ENCODE data around the gene MGRN1. TPM values are rescaled to one million over a fixed set of nuclear protein-coding genes. Genes with fewer than 3 reads are reported as not detected.

The MGRN1 gene
- total RNA-seq, 1 donor from 2014 or later: 63.6 TPM

DNA sequence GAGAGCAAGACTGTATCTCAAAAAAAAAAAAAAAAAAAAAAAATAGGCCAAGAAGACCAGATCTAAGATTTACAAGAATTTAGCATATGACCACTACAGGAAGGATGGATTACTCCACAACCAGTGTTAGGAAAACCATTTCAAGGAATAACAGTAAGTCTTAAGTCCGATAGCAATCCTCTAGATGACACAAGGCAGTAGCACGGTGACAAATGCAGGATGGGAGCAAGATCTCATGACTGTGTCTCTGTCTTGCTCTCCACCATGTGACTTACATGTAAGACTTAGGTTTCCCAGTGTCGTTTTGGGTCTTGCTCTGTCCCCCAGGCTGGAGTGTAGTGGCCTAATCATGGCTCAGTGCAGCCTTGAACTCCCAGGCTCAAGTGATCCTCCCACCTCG lies 40.7 kb upstream of the MGRN1 start:
- TF ChIP-seq CTCF (IDR thresholded peaks at IDR 0.05; ENCODE audit: insufficient read depth, low read length, poor library complexity, severe bottlenecking): no peak
- Histone ChIP-seq H3K27me3 (ENCODE audit: control insufficient read depth, insufficient read depth, low read length) (peaks cover 9% of the 10 kb centered on the region), H3K36me3 (ENCODE audit: control insufficient read depth, insufficient read depth, low read length) (no peaks in the 10 kb centered on the region), H3K4me3 (ENCODE audit: low read depth, low read length) (no peak overlapping the region)
- no peak for DNase-seq (ENCODE audit: low read depth)

GRCh38 chr16:4586291-4586690 lies 38.3 kb upstream of the MGRN1 start:
- H3K36me3 ChIP-seq (ENCODE audit: control insufficient read depth, insufficient read depth, low read length): no peaks in the 10 kb centered on the region
- H3K27me3 ChIP-seq (ENCODE audit: control insufficient read depth, insufficient read depth, low read length): peaks cover 9% of the 10 kb centered on the region
- H3K4me3 ChIP-seq (ENCODE audit: low read depth, low read length): no peak overlapping the region
- TF ChIP-seq CTCF (IDR thresholded peaks at IDR 0.05; ENCODE audit: insufficient read depth, low read length, poor library complexity, severe bottlenecking): no peak
- no peak for DNase-seq (ENCODE audit: low read depth)

GRCh38 chr16:4588386-4588785 lies 36.2 kb upstream of the MGRN1 start:
- H3K36me3 ChIP-seq (ENCODE audit: control insufficient read depth, insufficient read depth, low read length): no peaks in the 10 kb centered on the region
- no peak overlapping the region for H3K4me3 ChIP-seq (ENCODE audit: low read depth, low read length)
- H3K27me3 ChIP-seq (ENCODE audit: control insufficient read depth, insufficient read depth, low read length): peaks cover 13% of the 10 kb centered on the region
- TF ChIP-seq CTCF (IDR thresholded peaks at IDR 0.05; ENCODE audit: insufficient read depth, low read length, poor library complexity, severe bottlenecking): no peak
- no peak for DNase-seq (ENCODE audit: low read depth)

- TF ChIP-seq CTCF (IDR thresholded peaks at IDR 0.05; ENCODE audit: insufficient read depth, low read length, poor library complexity, severe bottlenecking): no peak
- Histone ChIP-seq H3K27me3 (ENCODE audit: control insufficient read depth, insufficient read depth, low read length) (peaks cover 16% of the 10 kb centered on the region), H3K4me3 (ENCODE audit: low read depth, low read length) (no peak overlapping the region), H3K36me3 (ENCODE audit: control insufficient read depth, insufficient read depth, low read length) (no peaks in the 10 kb centered on the region)
- no peak for DNase-seq (ENCODE audit: low read depth)
Observed at GRCh38 chr16:4588961-4589360, 35.7 kb upstream of the MGRN1 start.

GRCh38 chr16:4591191-4591590 lies 33.4 kb upstream of the MGRN1 start:
- Histone ChIP-seq H3K27me3 (ENCODE audit: control insufficient read depth, insufficient read depth, low read length) (peaks cover 15% of the 10 kb centered on the region), H3K36me3 (ENCODE audit: control insufficient read depth, insufficient read depth, low read length) (no peaks in the 10 kb centered on the region), H3K4me3 (ENCODE audit: low read depth, low read length) (no peak overlapping the region)
- TF ChIP-seq CTCF (IDR thresholded peaks at IDR 0.05; ENCODE audit: insufficient read depth, low read length, poor library complexity, severe bottlenecking): no peak
- DNase-seq (ENCODE audit: low read depth): no peak

GRCh38 chr16:4591706-4592470 lies 32.7 kb upstream of the MGRN1 start:
- H3K27me3 ChIP-seq (ENCODE audit: control insufficient read depth, insufficient read depth, low read length): peaks cover 8% of the 10 kb centered on the region
- no peak for DNase-seq (ENCODE audit: low read depth)
- H3K4me3 ChIP-seq (ENCODE audit: low read depth, low read length): no peak overlapping the region
- H3K36me3 ChIP-seq (ENCODE audit: control insufficient read depth, insufficient read depth, low read length): no peaks in the 10 kb centered on the region
- no peak for TF ChIP-seq CTCF (IDR thresholded peaks at IDR 0.05; ENCODE audit: insufficient read depth, low read length, poor library complexity, severe bottlenecking)

Measured in kidney epithelial cell (primary cell).